ENCODE results near the gene USP2.

GRCh38 chr11:119307219-119307618 lies 74.3 kb downstream of the USP2 start:
- TF ChIP-seq CTCF (conservative IDR thresholded peaks at IDR 0.05 in 1 of 2, IDR thresholded peaks at IDR 0.05 in 1 of 2; ENCODE audit: extremely low read depth in 1 of 2, insufficient read depth in 1 of 2, low read depth in 1 of 2, low read length in 2 of 2) (peak in 1 of 2 donors; percentile 21), EZH2 (IDR thresholded peaks at IDR 0.05; ENCODE audit: borderline replicate concordance, low read length) (no peak)

All from mammary epithelial cell (primary cell).